Activated T-cell treated with anti-CD3 and anti-CD28 coated beads for 4 hours (primary cell): ENCODE data around the gene ADGRD1.

Experiments
- DNase-seq: peaks from one replicate; pipeline ENCODE4 v3.0.0-alpha.2; 2020

ADGRD1 gene

GRCh38 chr12:130938186-130938585 is 15.5 kb upstream of the ADGRD1 start:
- no peak for DNase-seq

GRCh38 chr12:130944878-130945277 is 8.8 kb upstream of the ADGRD1 start:
- DNase-seq, result no peak

GRCh38 chr12:130945786-130946492 is 7.8 kb upstream of the ADGRD1 start:
- no peak for DNase-seq

- DNase-seq, result no peak
Observed at GRCh38 chr12:130947028-130947613, 6.6 kb upstream of the ADGRD1 start.

- DNase-seq, result no peak
Observed at GRCh38 chr12:130948136-130948535, 5.6 kb upstream of the ADGRD1 start.

GRCh38 chr12:130948751-130949150 is 5.0 kb upstream of the ADGRD1 start:
- no peak for DNase-seq

GRCh38 chr12:130949806-130950205 is 3.9 kb upstream of the ADGRD1 start:
- DNase-seq, result no peak

- DNase-seq, result no peak
Observed at GRCh38 chr12:130951636-130952035, 2.1 kb upstream of the ADGRD1 start.

- DNase-seq, result no peak
Observed at GRCh38 chr12:130952171-130952954, 1.3 kb upstream of the ADGRD1 start.

- DNase-seq, result no peak
Observed at GRCh38 chr12:130954544-130954831, 781 bp downstream of the ADGRD1 start.

GRCh38 chr12:130955238-130955816 is 1.6 kb downstream of the ADGRD1 start:
- DNase-seq, result no peak

- DNase-seq, result no peak
Observed at GRCh38 chr12:130956009-130956408, 2.3 kb downstream of the ADGRD1 start.

GRCh38 chr12:130956456-130957303 is 3.0 kb downstream of the ADGRD1 start:
- no peak for DNase-seq

GRCh38 chr12:130957304-130957621 is 3.6 kb downstream of the ADGRD1 start:
- no peak for DNase-seq

GRCh38 chr12:130958557-130959140 is 4.9 kb downstream of the ADGRD1 start:
- no peak for DNase-seq

GRCh38 chr12:130959632-130960031 is 5.9 kb downstream of the ADGRD1 start:
- DNase-seq, result no peak

GRCh38 chr12:130960058-130960457 is 6.4 kb downstream of the ADGRD1 start:
- DNase-seq, result no peak

GRCh38 chr12:130960787-130961186 is 7.1 kb downstream of the ADGRD1 start:
- DNase-seq, result no peak

GRCh38 chr12:130961921-130962451 is 8.3 kb downstream of the ADGRD1 start:
- DNase-seq, result no peak

GRCh38 chr12:130965214-130965613 is 11.5 kb downstream of the ADGRD1 start:
- no peak for DNase-seq

- no peak for DNase-seq
Observed at GRCh38 chr12:130965668-130966067, 12.0 kb downstream of the ADGRD1 start.

- DNase-seq, result no peak
Observed at GRCh38 chr12:130966443-130967030, 12.8 kb downstream of the ADGRD1 start.
